HG03571 (cell line): ENCODE measurements around the gene MFSD1.
"Not testable (repeated sequence)": the region's sequence is repeated elsewhere in the genome, so short reads cannot be mapped to it uniquely, and the experiment has no call there.

Experiments used
- ATAC-seq: cut with Tn5 transposase; IDR thresholded peaks from one replicate; pipeline ENCODE4 v1.9.1; 2021; ENCODE audit not compliant: unreplicated experiment

MFSD1 gene

GRCh38 chr3:158775426-158776410 is 26.1 kb upstream of the MFSD1 start:
- no peak for ATAC-seq

GRCh38 chr3:158776531-158776930 is 25.3 kb upstream of the MFSD1 start:
- ATAC-seq: no peak

GRCh38 chr3:158777161-158777873 is 24.5 kb upstream of the MFSD1 start:
- ATAC-seq: no peak

GRCh38 chr3:158780766-158781165 is 21.1 kb upstream of the MFSD1 start:
- ATAC-seq: no peak

- ATAC-seq: no peak
Observed at GRCh38 chr3:158781191-158781590, 20.7 kb upstream of the MFSD1 start.

GRCh38 chr3:158781849-158782248 is 20.0 kb upstream of the MFSD1 start:
- ATAC-seq: no peak

GRCh38 chr3:158782283-158782989 is 19.4 kb upstream of the MFSD1 start:
- no peak for ATAC-seq

- no peak for ATAC-seq
Observed at GRCh38 chr3:158783051-158783450, 18.8 kb upstream of the MFSD1 start.

- ATAC-seq: no peak
Observed at GRCh38 chr3:158785972-158786371, 15.9 kb upstream of the MFSD1 start.

GRCh38 chr3:158788446-158788845 is 13.4 kb upstream of the MFSD1 start:
- no peak for ATAC-seq

- no peak for ATAC-seq
Observed at GRCh38 chr3:158789592-158789991, 12.3 kb upstream of the MFSD1 start.

- peak; percentile 47 for ATAC-seq
Observed at GRCh38 chr3:158790901-158791589, 10.8 kb upstream of the MFSD1 start.

GRCh38 chr3:158791590-158791920 is 10.3 kb upstream of the MFSD1 start:
- not testable (repeated sequence) for ATAC-seq

GRCh38 chr3:158792709-158793108 is 9.1 kb upstream of the MFSD1 start:
- no peak for ATAC-seq

GRCh38 chr3:158794206-158794605 is 7.6 kb upstream of the MFSD1 start:
- no peak for ATAC-seq

- peak; percentile 74 for ATAC-seq
Observed at GRCh38 chr3:158794936-158795518, 6.8 kb upstream of the MFSD1 start.

- no peak for ATAC-seq
Observed at GRCh38 chr3:158801201-158801600, 653 bp upstream of the MFSD1 start.

GRCh38 chr3:158802409-158803268 is 785 bp downstream of the MFSD1 start:
- peak; percentile 31 for ATAC-seq

GRCh38 chr3:158804441-158804840 is 2.6 kb downstream of the MFSD1 start:
- ATAC-seq: no peak

GRCh38 chr3:158808697-158809096 is 6.8 kb downstream of the MFSD1 start:
- ATAC-seq: no peak
